Mucosa of gallbladder (tissue), 1 donor: ENCODE results near the gene PDIA2. TPM values are rescaled to one million over a fixed set of nuclear protein-coding genes. Genes with fewer than 3 reads are reported as not detected.

Source experiments
- DNase-seq: peaks from one replicate; pipeline ENCODE4 v3.0.0-alpha.2; 2020; ENCODE audit warnings: low spot score
- total RNA-seq: library from RNA; stranded (reverse); gene quantifications from one replicate; pipeline ENCODE4 v1.2.1, GENCODE V29; 2021
- donor health status: DM: no; HTN: no; CAD: no.

PDIA2 gene
- total RNA-seq, 1 donor from 2014 or later: 1.3 TPM

GRCh38 chr16:296806-297510 is 14.0 kb downstream of the PDIA2 start:
- DNase-seq: no peak

- DNase-seq: no peak
Observed at GRCh38 chr16:297832-298231, 14.9 kb downstream of the PDIA2 start.

GRCh38 chr16:301235-301634 is 18.3 kb downstream of the PDIA2 start:
- no peak for DNase-seq

- DNase-seq: no peak
Observed at GRCh38 chr16:301950-302349, 19.0 kb downstream of the PDIA2 start.

GRCh38 chr16:303760-304505 is 21.0 kb downstream of the PDIA2 start:
- DNase-seq: no peak

- DNase-seq: no peak
Observed at GRCh38 chr16:305916-306626, 23.1 kb downstream of the PDIA2 start.

- no peak for DNase-seq
Observed at GRCh38 chr16:306911-307370, 24.0 kb downstream of the PDIA2 start.

GRCh38 chr16:307691-308312 is 24.8 kb downstream of the PDIA2 start:
- no peak for DNase-seq

GRCh38 chr16:309476-309875 is 26.5 kb downstream of the PDIA2 start:
- DNase-seq: no peak

GRCh38 chr16:311725-312124 is 28.8 kb downstream of the PDIA2 start:
- no peak for DNase-seq

- DNase-seq: no peak
Observed at GRCh38 chr16:314351-314750, 31.4 kb downstream of the PDIA2 start.

GRCh38 chr16:314795-315299 is 31.9 kb downstream of the PDIA2 start:
- DNase-seq: no peak

- DNase-seq: no peak
Observed at GRCh38 chr16:316741-317464, 33.9 kb downstream of the PDIA2 start.

GRCh38 chr16:317583-317982 is 34.6 kb downstream of the PDIA2 start:
- no peak for DNase-seq

- no peak for DNase-seq
Observed at GRCh38 chr16:318628-319027, 35.7 kb downstream of the PDIA2 start.

- no peak for DNase-seq
Observed at GRCh38 chr16:320206-320605, 37.2 kb downstream of the PDIA2 start.

GRCh38 chr16:321532-321931 is 38.6 kb downstream of the PDIA2 start:
- DNase-seq: no peak

- DNase-seq: no peak
Observed at GRCh38 chr16:322476-323143, 39.6 kb downstream of the PDIA2 start.

GRCh38 chr16:324201-324450 is 41.2 kb downstream of the PDIA2 start:
- DNase-seq: no peak

- DNase-seq: peak; percentile 17
Observed at GRCh38 chr16:324451-325334, 41.7 kb downstream of the PDIA2 start.
